Loucy (cell line): ENCODE measurements around the gene DNMT1.
"Not testable (repeated sequence)": the region's sequence is repeated elsewhere in the genome, so short reads cannot be mapped to it uniquely, and the experiment has no call there.

Experiments used
- H2AFZ ChIP-seq: fragments of 200-600 bp; sonication (generic); 2 replicates; pipeline ENCODE4 v1.6.0; 2016; ENCODE audit warnings: antibody characterized with exemption, mild to moderate bottlenecking, low read length, moderate library complexity
- H3F3A ChIP-seq: fragments of 200-600 bp; 2 replicates; pipeline ENCODE4 v1.6.0; 2016; ENCODE audit warnings: antibody characterized with exemption, low read depth, mild to moderate bottlenecking
- H3K27me3 ChIP-seq: fragments of 200-600 bp; sonication (generic); 2 replicates; pipeline ENCODE4 v1.6.1; 2014; ENCODE audit warnings: low read length, mild to moderate bottlenecking; ENCODE audit not compliant: insufficient read depth, poor library complexity, severe bottlenecking
- H3K36me3 ChIP-seq: fragments of 200-600 bp; sonication (generic); 2 replicates; pipeline ENCODE4 v1.6.1; 2016; ENCODE audit warnings: low read length; ENCODE audit not compliant: insufficient read depth
- H3K4me1 ChIP-seq: fragments of 200-600 bp; sonication (generic); 2 replicates; pipeline ENCODE4 v1.5.1; 2014; ENCODE audit warnings: low read length, mild to moderate bottlenecking; ENCODE audit not compliant: insufficient read depth, poor library complexity, severe bottlenecking
- H3K4me2 ChIP-seq: fragments of 200-600 bp; sonication (generic); 2 replicates; pipeline ENCODE4 v1.6.0; 2014; ENCODE audit warnings: antibody characterized with exemption, low read length, low read depth, mild to moderate bottlenecking; ENCODE audit not compliant: poor library complexity, severe bottlenecking
- H3K4me3 ChIP-seq: fragments of 200-600 bp; sonication (generic); 2 replicates; pipeline ENCODE4 v1.5.1; 2014; ENCODE audit warnings: low read length, mild to moderate bottlenecking, mixed read lengths; ENCODE audit not compliant: poor library complexity, severe bottlenecking
- H3K79me2 ChIP-seq: fragments of 200-600 bp; sonication (generic); 2 replicates; pipeline ENCODE4 v1.6.1; 2014; ENCODE audit warnings: low read length; ENCODE audit not compliant: insufficient read depth
- H3K9ac ChIP-seq: fragments of 200-600 bp; sonication (generic); 2 replicates; pipeline ENCODE4 v1.6.0; 2014; ENCODE audit warnings: mild to moderate bottlenecking, low read depth, low read length, moderate library complexity; ENCODE audit not compliant: poor library complexity, severe bottlenecking
- H3K9me2 ChIP-seq: fragments of 200-600 bp; sonication (generic); replicated peaks from 2 replicates; pipeline ENCODE4 v1.6.1; 2016; ENCODE audit warnings: low read depth, low read length, mixed read lengths
- H3K9me3 ChIP-seq: fragments of 200-600 bp; sonication (generic); 2 replicates; pipeline ENCODE4 v1.6.1; 2014; ENCODE audit warnings: mild to moderate bottlenecking, antibody characterized with exemption, low read length, low read depth; ENCODE audit not compliant: insufficient read depth
- H4K20me1 ChIP-seq: fragments of 200-600 bp; sonication (generic); 2 replicates; pipeline ENCODE4 v1.6.0; 2014; ENCODE audit warnings: antibody characterized with exemption, low read length, mild to moderate bottlenecking; ENCODE audit not compliant: insufficient read depth, poor library complexity, severe bottlenecking
- EZH2phosphoT487 ChIP-seq: fragments of 200-600 bp; IDR thresholded peaks from 2 replicates; pipeline ENCODE4 v1.6.1; 2018; ENCODE audit warnings: antibody characterized with exemption, mild to moderate bottlenecking, moderate library complexity, borderline replicate concordance
- TF ChIP-seq, protein P1 (sequence below): fragments of 200-600 bp; sonication (generic); conservative IDR thresholded peaks from 2 replicates; pipeline ENCODE4 v1.5.1; 2014; ENCODE audit warnings: mild to moderate bottlenecking, antibody characterized with exemption, low read length

The DNMT1 gene

GRCh38 chr19:10182847-10183246, 11.9 kb downstream of the DNMT1 start:
- H3K36me3 ChIP-seq = peaks cover 75% of the 10 kb centered on the region; the same call in 1 of the 2 replicates
- H4K20me1 ChIP-seq = peaks cover 53% of the 10 kb centered on the region
- H3K9me3 ChIP-seq = no peaks in the 10 kb centered on the region
- H2AFZ ChIP-seq = no peak overlapping the region
- TF ChIP-seq, protein P1, sequence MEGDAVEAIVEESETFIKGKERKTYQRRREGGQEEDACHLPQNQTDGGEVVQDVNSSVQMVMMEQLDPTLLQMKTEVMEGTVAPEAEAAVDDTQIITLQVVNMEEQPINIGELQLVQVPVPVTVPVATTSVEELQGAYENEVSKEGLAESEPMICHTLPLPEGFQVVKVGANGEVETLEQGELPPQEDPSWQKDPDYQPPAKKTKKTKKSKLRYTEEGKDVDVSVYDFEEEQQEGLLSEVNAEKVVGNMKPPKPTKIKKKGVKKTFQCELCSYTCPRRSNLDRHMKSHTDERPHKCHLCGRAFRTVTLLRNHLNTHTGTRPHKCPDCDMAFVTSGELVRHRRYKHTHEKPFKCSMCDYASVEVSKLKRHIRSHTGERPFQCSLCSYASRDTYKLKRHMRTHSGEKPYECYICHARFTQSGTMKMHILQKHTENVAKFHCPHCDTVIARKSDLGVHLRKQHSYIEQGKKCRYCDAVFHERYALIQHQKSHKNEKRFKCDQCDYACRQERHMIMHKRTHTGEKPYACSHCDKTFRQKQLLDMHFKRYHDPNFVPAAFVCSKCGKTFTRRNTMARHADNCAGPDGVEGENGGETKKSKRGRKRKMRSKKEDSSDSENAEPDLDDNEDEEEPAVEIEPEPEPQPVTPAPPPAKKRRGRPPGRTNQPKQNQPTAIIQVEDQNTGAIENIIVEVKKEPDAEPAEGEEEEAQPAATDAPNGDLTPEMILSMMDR = no peak
- no peak for TF ChIP-seq EZH2phosphoT487
- H3K4me2 ChIP-seq = no peak overlapping the region
- H3K9me2 ChIP-seq = no peaks in the 10 kb centered on the region
- H3K4me3 ChIP-seq = no peak overlapping the region
- H3K27me3 ChIP-seq = no peaks in the 10 kb centered on the region
- H3K9ac ChIP-seq = no peak overlapping the region
- no peaks in the 10 kb centered on the region for H3K4me1 ChIP-seq
- peaks cover 67% of the 10 kb centered on the region for H3K79me2 ChIP-seq
- H3F3A ChIP-seq = no peaks in the 10 kb centered on the region

DNA sequence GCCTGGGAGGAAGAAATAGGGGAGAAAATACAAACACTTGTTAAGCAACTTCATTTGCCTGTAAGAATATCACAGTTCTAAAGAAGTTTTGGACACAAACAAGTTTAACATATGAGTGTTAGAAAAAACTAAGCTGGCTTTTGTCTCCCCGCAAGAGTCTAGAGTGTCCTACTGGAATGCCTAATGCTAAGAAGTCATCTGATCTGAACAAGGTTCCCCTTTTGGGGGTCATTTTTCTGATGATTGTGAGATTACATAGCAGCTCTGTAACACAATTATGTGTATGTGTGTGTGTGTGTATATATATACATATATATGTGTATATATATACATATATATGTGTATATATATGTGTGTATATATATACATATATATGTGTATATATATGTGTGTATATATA, 12.7 kb downstream of the DNMT1 start:
- Histone ChIP-seq H3K79me2 (peaks cover 59% of the 10 kb centered on the region), H3K9me3 (no peaks in the 10 kb centered on the region), H2AFZ (no peak overlapping the region), H3K9ac (no peak overlapping the region), H4K20me1 (peaks cover 46% of the 10 kb centered on the region), H3K27me3 (no peaks in the 10 kb centered on the region), H3F3A (no peaks in the 10 kb centered on the region), H3K9me2 (no peaks in the 10 kb centered on the region), H3K36me3 (peaks cover 73% of the 10 kb centered on the region), H3K4me1 (no peaks in the 10 kb centered on the region), H3K4me2 (no peak overlapping the region), H3K4me3 (no peak overlapping the region)
- TF ChIP-seq, protein P1 = no peak
- TF ChIP-seq EZH2phosphoT487 = no peak

DNA sequence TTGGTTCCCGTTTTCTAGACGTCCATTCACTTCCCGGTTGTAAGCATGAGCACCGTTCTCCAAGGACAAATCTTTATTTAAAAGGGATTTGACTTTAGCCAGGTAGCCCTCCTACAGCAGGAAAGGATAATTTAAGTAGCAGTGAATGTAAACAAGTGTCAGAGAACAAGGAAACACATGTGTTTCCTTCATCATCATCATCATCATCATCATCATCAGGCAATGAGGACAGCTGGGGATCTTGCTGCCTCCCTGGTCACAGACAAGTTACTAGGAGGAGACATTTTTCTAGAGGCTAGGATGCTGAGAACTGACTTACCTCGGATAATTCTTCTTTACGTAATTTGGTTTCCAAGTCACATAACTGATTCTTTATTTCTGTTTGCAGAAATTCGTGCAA, 14.3 kb downstream of the DNMT1 start:
- Histone ChIP-seq H2AFZ (no peak overlapping the region), H3K36me3 (peaks cover 74% of the 10 kb centered on the region), H3K79me2 (peaks cover 43% of the 10 kb centered on the region), H3K4me1 (no peaks in the 10 kb centered on the region), H3K4me2 (no peak overlapping the region), H4K20me1 (peaks cover 36% of the 10 kb centered on the region), H3F3A (no peaks in the 10 kb centered on the region), H3K9me2 (no peaks in the 10 kb centered on the region), H3K27me3 (no peaks in the 10 kb centered on the region), H3K4me3 (no peak overlapping the region), H3K9me3 (no peaks in the 10 kb centered on the region), H3K9ac (no peak overlapping the region)
- TF ChIP-seq, protein P1 = no peak
- no peak for TF ChIP-seq EZH2phosphoT487

GRCh38 chr19:10180024-10180423, 14.7 kb downstream of the DNMT1 start:
- H3K9me2 ChIP-seq, H3K4me2 ChIP-seq, H2AFZ ChIP-seq, H3K4me1 ChIP-seq, H3K9me3 ChIP-seq, H3F3A ChIP-seq, H3K27me3 ChIP-seq, H3K9ac ChIP-seq, H3K4me3 ChIP-seq: not testable (repeated sequence)
- Histone ChIP-seq H4K20me1 (peaks cover 34% of the 10 kb centered on the region), H3K36me3 (peaks cover 78% of the 10 kb centered on the region), H3K79me2 (peaks cover 39% of the 10 kb centered on the region)
